ENCODE measurements around the gene FBXO44. TPM values are rescaled to one million over a fixed set of nuclear protein-coding genes. Genes with fewer than 3 reads are reported as not detected.

Gene FBXO44
- total RNA-seq, 2 donors from 2014 or later, result 29.1 to 39.1 TPM

GRCh38 chr1:11628767-11629166, 25.9 kb upstream of the FBXO44 start:
- TF ChIP-seq CTCF (conservative IDR thresholded peaks at IDR 0.05), result no peak
- Histone ChIP-seq H3K27me3 (ENCODE audit: control insufficient read depth, insufficient read depth, low read length, poor library complexity, severe bottlenecking) (no peaks in the 10 kb centered on the region), H3K4me3 (ENCODE audit: low read length) (no peak overlapping the region), H3K9me3 (ENCODE audit: control insufficient read depth, low read length) (no peaks in the 10 kb centered on the region), H3K4me1 (ENCODE audit: control insufficient read depth, insufficient read depth, low read length) (no peaks in the 10 kb centered on the region), H3K36me3 (ENCODE audit: control insufficient read depth, insufficient read depth, low read length) (no peaks in the 10 kb centered on the region), H3K9ac (ENCODE audit: extremely low read depth, low read length, poor library complexity, severe bottlenecking) (no peak overlapping the region), H3K27ac (ENCODE audit: low read depth, low read length) (no peak overlapping the region)
- Mint-ChIP-seq H3K4me3 (no peak overlapping the region), H3K36me3 (ENCODE audit: low read depth) (no peaks in the 10 kb centered on the region), H3K27ac (no peak overlapping the region), H3K9me3 (no peaks in the 10 kb centered on the region), H3K4me1 (no peaks in the 10 kb centered on the region), H3K27me3 (ENCODE audit: insufficient read depth) (peaks cover 6% of the 10 kb centered on the region)
- 92 to 94% methylated on average over 5 to 7 of the region's 7 CpGs for WGBS, 2 experiments (ENCODE audit: insufficient coverage in 1 of 2, insufficient read length in 1 of 2)
- DNase-seq, result no peak

- DNase-seq, result no peak
- no peaks in the 10 kb centered on the region for H3K9me3 Mint-ChIP-seq
- no peak overlapping the region for H3K4me3 Mint-ChIP-seq
- Histone ChIP-seq H3K9me3 (ENCODE audit: control insufficient read depth, low read length) (no peaks in the 10 kb centered on the region), H3K27me3 (ENCODE audit: control insufficient read depth, insufficient read depth, low read length, poor library complexity, severe bottlenecking) (no peaks in the 10 kb centered on the region), H3K36me3 (ENCODE audit: control insufficient read depth, insufficient read depth, low read length) (no peaks in the 10 kb centered on the region), H3K4me1 (ENCODE audit: control insufficient read depth, insufficient read depth, low read length) (no peaks in the 10 kb centered on the region), H3K27ac (ENCODE audit: low read depth, low read length) (no peak overlapping the region), H3K9ac (ENCODE audit: extremely low read depth, low read length, poor library complexity, severe bottlenecking) (no peak overlapping the region), H3K4me3 (ENCODE audit: low read length) (no peak overlapping the region)
- no peaks in the 10 kb centered on the region for H3K36me3 Mint-ChIP-seq (ENCODE audit: low read depth)
- peaks cover 6% of the 10 kb centered on the region for H3K27me3 Mint-ChIP-seq (ENCODE audit: insufficient read depth)
- WGBS, 2 experiments (ENCODE audit: insufficient coverage in 1 of 2, insufficient read length in 1 of 2), result 81 to 89% methylated on average over 5 to 15 of the region's 15 CpGs
- no peak overlapping the region for H3K27ac Mint-ChIP-seq
- no peaks in the 10 kb centered on the region for H3K4me1 Mint-ChIP-seq
- no peak for TF ChIP-seq CTCF (conservative IDR thresholded peaks at IDR 0.05)
Measured at GRCh38 chr1:11629184-11630016, 25.3 kb upstream of the FBXO44 start.

GRCh38 chr1:11634365-11635192, 20.1 kb upstream of the FBXO44 start:
- DNase-seq, result no peak
- H3K27ac ChIP-seq (ENCODE audit: low read depth, low read length), result no peak overlapping the region
- H3K4me3 ChIP-seq (ENCODE audit: low read length), result no peak overlapping the region
- Mint-ChIP-seq H3K27ac (no peak overlapping the region), H3K36me3 (ENCODE audit: low read depth) (no peaks in the 10 kb centered on the region), H3K9me3 (peaks cover 2% of the 10 kb centered on the region), H3K27me3 (ENCODE audit: insufficient read depth) (peaks cover 6% of the 10 kb centered on the region), H3K4me3 (no peak overlapping the region), H3K4me1 (no peaks in the 10 kb centered on the region)
- WGBS, 2 experiments (ENCODE audit: insufficient coverage in 1 of 2, insufficient read length in 1 of 2), result 85 to 87% methylated on average over 6 to 11 of the region's 11 CpGs
- H3K27me3 ChIP-seq (ENCODE audit: control insufficient read depth, insufficient read depth, low read length, poor library complexity, severe bottlenecking), result no peaks in the 10 kb centered on the region
- H3K9me3 ChIP-seq (ENCODE audit: control insufficient read depth, low read length), result no peaks in the 10 kb centered on the region
- no peak overlapping the region for H3K9ac ChIP-seq (ENCODE audit: extremely low read depth, low read length, poor library complexity, severe bottlenecking)
- no peaks in the 10 kb centered on the region for H3K36me3 ChIP-seq (ENCODE audit: control insufficient read depth, insufficient read depth, low read length)
- H3K4me1 ChIP-seq (ENCODE audit: control insufficient read depth, insufficient read depth, low read length), result no peaks in the 10 kb centered on the region
- TF ChIP-seq CTCF (conservative IDR thresholded peaks at IDR 0.05), result no peak
